Measurements from ENCODE around the gene CD8B. TPM values are rescaled to one million over a fixed set of nuclear protein-coding genes. Genes with fewer than 3 reads are reported as not detected.

The CD8B gene
- total RNA-seq, 2 donors from 2014 or later, result not detected

GRCh38 chr2:86818114-86818801 lies 43.4 kb downstream of the CD8B start:
- no peak for DNase-seq
- H3K36me3 Mint-ChIP-seq (ENCODE audit: low read depth), result no peaks in the 10 kb centered on the region
- 93 to 100% methylated on average over 1 to 3 of the region's 4 CpGs for WGBS, 2 experiments (ENCODE audit: insufficient coverage in 1 of 2, insufficient read length in 1 of 2)
- no peak overlapping the region for H3K27ac Mint-ChIP-seq
- Histone ChIP-seq H3K27ac (ENCODE audit: low read depth, low read length) (no peak overlapping the region), H3K4me3 (ENCODE audit: low read length) (no peak overlapping the region), H3K4me1 (ENCODE audit: control insufficient read depth, insufficient read depth, low read length) (no peaks in the 10 kb centered on the region), H3K9ac (ENCODE audit: extremely low read depth, low read length, poor library complexity, severe bottlenecking) (no peak overlapping the region), H3K36me3 (ENCODE audit: control insufficient read depth, insufficient read depth, low read length) (no peaks in the 10 kb centered on the region), H3K9me3 (ENCODE audit: control insufficient read depth, low read length) (no peaks in the 10 kb centered on the region), H3K27me3 (ENCODE audit: control insufficient read depth, insufficient read depth, low read length, poor library complexity, severe bottlenecking) (no peaks in the 10 kb centered on the region)
- peaks cover 7% of the 10 kb centered on the region for H3K9me3 Mint-ChIP-seq
- H3K4me1 Mint-ChIP-seq, result no peaks in the 10 kb centered on the region
- H3K4me3 Mint-ChIP-seq, result no peak overlapping the region
- TF ChIP-seq CTCF (conservative IDR thresholded peaks at IDR 0.05), result no peak
- peaks cover 4% of the 10 kb centered on the region for H3K27me3 Mint-ChIP-seq (ENCODE audit: insufficient read depth)

GRCh38 chr2:86815611-86816010 lies 46.1 kb downstream of the CD8B start:
- WGBS, 2 experiments (ENCODE audit: insufficient coverage in 1 of 2, insufficient read length in 1 of 2), result 88 to 100% methylated on average over 1 of the region's 1 CpG
- Histone ChIP-seq H3K27ac (ENCODE audit: low read depth, low read length) (no peak overlapping the region), H3K9me3 (ENCODE audit: control insufficient read depth, low read length) (no peaks in the 10 kb centered on the region), H3K36me3 (ENCODE audit: control insufficient read depth, insufficient read depth, low read length) (no peaks in the 10 kb centered on the region), H3K4me1 (ENCODE audit: control insufficient read depth, insufficient read depth, low read length) (no peaks in the 10 kb centered on the region), H3K27me3 (ENCODE audit: control insufficient read depth, insufficient read depth, low read length, poor library complexity, severe bottlenecking) (no peaks in the 10 kb centered on the region), H3K9ac (ENCODE audit: extremely low read depth, low read length, poor library complexity, severe bottlenecking) (no peak overlapping the region), H3K4me3 (ENCODE audit: low read length) (no peak overlapping the region)
- H3K27ac Mint-ChIP-seq, result no peak overlapping the region
- no peak for DNase-seq
- no peaks in the 10 kb centered on the region for H3K9me3 Mint-ChIP-seq
- H3K4me1 Mint-ChIP-seq, result no peaks in the 10 kb centered on the region
- no peak overlapping the region for H3K4me3 Mint-ChIP-seq
- no peaks in the 10 kb centered on the region for H3K36me3 Mint-ChIP-seq (ENCODE audit: low read depth)
- no peaks in the 10 kb centered on the region for H3K27me3 Mint-ChIP-seq (ENCODE audit: insufficient read depth)
- TF ChIP-seq CTCF (conservative IDR thresholded peaks at IDR 0.05), result no peak

GRCh38 chr2:86809481-86810121 lies 52.1 kb downstream of the CD8B start:
- TF ChIP-seq CTCF (conservative IDR thresholded peaks at IDR 0.05), result no peak
- no peak for DNase-seq
- peaks cover 28% of the 10 kb centered on the region for H3K27me3 ChIP-seq (ENCODE audit: control insufficient read depth, insufficient read depth, low read length, poor library complexity, severe bottlenecking)
- H3K9ac ChIP-seq (ENCODE audit: extremely low read depth, low read length, poor library complexity, severe bottlenecking), result no peak overlapping the region
- Mint-ChIP-seq H3K36me3 (ENCODE audit: low read depth) (no peaks in the 10 kb centered on the region), H3K9me3 (no peaks in the 10 kb centered on the region), H3K4me1 (peaks cover 4% of the 10 kb centered on the region), H3K4me3 (no peak overlapping the region), H3K27me3 (ENCODE audit: insufficient read depth) (peaks cover 37% of the 10 kb centered on the region), H3K27ac (no peak overlapping the region)
- 76 to 93% methylated on average over 23 to 43 of the region's 43 CpGs for WGBS, 2 experiments (ENCODE audit: insufficient coverage in 1 of 2, insufficient read length in 1 of 2)
- no peak overlapping the region for H3K27ac ChIP-seq (ENCODE audit: low read depth, low read length)
- H3K36me3 ChIP-seq (ENCODE audit: control insufficient read depth, insufficient read depth, low read length), result no peaks in the 10 kb centered on the region
- no peaks in the 10 kb centered on the region for H3K9me3 ChIP-seq (ENCODE audit: control insufficient read depth, low read length)
- H3K4me1 ChIP-seq (ENCODE audit: control insufficient read depth, insufficient read depth, low read length), result no peaks in the 10 kb centered on the region
- H3K4me3 ChIP-seq (ENCODE audit: low read length), result no peak overlapping the region

Data from endodermal cell (in vitro differentiated cells).